BLaER1 (cell line): ENCODE data around the gene MTMR3.

Experiments
- H3K27ac ChIP-seq: shearing (Covaris generic); formaldehyde crosslinking; 2 replicates; pipeline ENCODE4 v1.8.1; 2022
- H3K27me3 ChIP-seq: shearing (Covaris generic); formaldehyde crosslinking; 2 replicates; pipeline ENCODE4 v1.8.1; 2022
- H3K36me3 ChIP-seq: shearing (Covaris generic); formaldehyde crosslinking; 2 replicates; pipeline ENCODE4 v1.8.1; 2022
- H3K4me1 ChIP-seq: shearing (Covaris generic); formaldehyde crosslinking; 2 replicates; pipeline ENCODE4 v1.8.1; 2022
- H3K4me2 ChIP-seq: shearing (Covaris generic); formaldehyde crosslinking; 2 replicates; pipeline ENCODE4 v1.8.1; 2022
- H3K4me3 ChIP-seq: shearing (Covaris generic); formaldehyde crosslinking; 2 replicates; pipeline ENCODE4 v1.8.1; 2022
- H3K9ac ChIP-seq: shearing (Covaris generic); formaldehyde crosslinking; 2 replicates; pipeline ENCODE4 v1.8.1; 2022
- H3K9me3 ChIP-seq: shearing (Covaris generic); formaldehyde crosslinking; 2 replicates; pipeline ENCODE4 v1.8.1; 2022
- H4K20me1 ChIP-seq: shearing (Covaris generic); formaldehyde crosslinking; 2 replicates; pipeline ENCODE4 v1.8.1; 2022
- Cebpa-rat ChIP-seq: shearing (Covaris generic); IDR thresholded peaks from 2 replicates; pipeline ENCODE4 v1.8.1; 2022

The MTMR3 gene

DNA sequence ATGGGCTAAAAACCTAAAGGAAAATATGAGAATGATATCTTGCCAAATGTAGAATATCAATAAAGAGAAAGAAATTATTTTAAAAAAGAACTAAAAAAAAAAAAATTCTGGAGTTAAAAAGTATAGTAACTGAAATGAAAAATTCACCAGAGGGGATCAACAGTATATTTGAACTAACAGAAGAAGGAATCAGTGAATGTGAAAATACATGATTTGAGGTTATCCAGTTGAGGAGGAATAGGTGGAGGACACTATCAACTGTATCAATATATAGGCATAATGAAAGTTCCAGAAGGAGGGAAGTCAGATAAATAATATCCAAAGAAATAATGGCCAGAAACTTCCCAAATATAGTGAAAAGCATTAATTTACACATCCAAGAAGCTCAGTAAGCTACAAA lies 181.2 kb downstream of the MTMR3 start:
- H3K4me3 ChIP-seq = no peak overlapping the region
- no peak for TF ChIP-seq Cebpa-rat
- H3K4me2 ChIP-seq = no peak overlapping the region
- H3K9ac ChIP-seq = no peak overlapping the region
- peaks cover 75% of the 10 kb centered on the region for H3K9me3 ChIP-seq
- H3K4me1 ChIP-seq = no peaks in the 10 kb centered on the region
- peaks cover 21% of the 10 kb centered on the region; the same call in 1 of the 2 replicates for H3K36me3 ChIP-seq
- no peaks in the 10 kb centered on the region for H4K20me1 ChIP-seq
- no peaks in the 10 kb centered on the region for H3K27me3 ChIP-seq
- no peak overlapping the region for H3K27ac ChIP-seq

DNA sequence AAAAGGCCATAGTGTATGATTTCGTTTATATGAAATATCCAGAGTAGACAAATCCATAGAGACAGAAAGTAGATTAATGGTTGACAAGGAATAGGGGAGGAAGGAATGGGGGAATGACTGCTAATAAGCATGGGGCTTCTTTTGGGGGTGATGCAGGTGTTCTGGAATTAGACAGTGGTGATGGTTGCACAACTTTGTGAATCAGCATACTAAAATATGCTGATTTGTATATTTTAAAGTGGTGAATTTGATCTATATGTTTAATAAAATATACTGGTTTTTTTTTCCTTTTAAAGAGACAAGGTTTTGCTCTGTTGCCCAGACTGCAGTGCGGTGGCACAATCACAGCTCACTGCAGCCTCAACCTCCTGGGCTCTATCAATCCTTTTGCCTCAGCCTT lies 190.8 kb downstream of the MTMR3 start:
- 0 out of 2 replicates have a peak, but pooled peaks cover 3% of the 10 kb centered on the region for H3K9me3 ChIP-seq
- TF ChIP-seq Cebpa-rat = no peak
- H3K4me3 ChIP-seq = no peak overlapping the region
- H3K27me3 ChIP-seq = no peaks in the 10 kb centered on the region
- no peak overlapping the region for H3K27ac ChIP-seq
- no peak overlapping the region for H3K9ac ChIP-seq
- H4K20me1 ChIP-seq = peaks cover 10% of the 10 kb centered on the region; the same call in 1 of the 2 replicates
- no peak overlapping the region for H3K4me2 ChIP-seq
- 0 out of 2 replicates have a peak, but pooled peaks cover 4% of the 10 kb centered on the region for H3K36me3 ChIP-seq
- H3K4me1 ChIP-seq = peaks cover 45% of the 10 kb centered on the region

DNA sequence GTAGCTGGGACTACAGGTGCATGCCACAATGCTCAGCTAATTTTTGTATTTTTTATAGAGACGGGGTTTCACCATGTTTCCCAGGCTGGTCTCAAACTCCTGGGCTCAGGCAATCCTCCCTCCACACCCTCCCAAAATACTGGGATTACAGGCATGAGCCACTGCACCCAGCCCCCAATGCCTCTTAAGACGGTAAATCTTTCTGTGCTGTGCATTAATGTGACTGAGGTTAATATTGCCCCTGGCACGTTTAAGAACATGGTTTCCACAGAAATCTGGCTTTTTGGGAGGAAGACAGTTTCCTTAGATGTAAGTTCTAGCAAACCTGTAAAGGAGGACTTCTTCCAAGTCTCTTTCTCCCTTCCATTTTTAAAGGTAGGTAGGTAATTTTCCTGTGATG lies 191.2 kb downstream of the MTMR3 start:
- no peak overlapping the region for H3K27ac ChIP-seq
- no peaks in the 10 kb centered on the region for H3K27me3 ChIP-seq
- H3K4me2 ChIP-seq = no peak overlapping the region
- 0 out of 2 replicates have a peak, but pooled peaks cover 4% of the 10 kb centered on the region for H3K36me3 ChIP-seq
- TF ChIP-seq Cebpa-rat = no peak
- H3K9me3 ChIP-seq = no peaks in the 10 kb centered on the region
- H3K4me1 ChIP-seq = peaks cover 49% of the 10 kb centered on the region
- no peak overlapping the region for H3K9ac ChIP-seq
- H3K4me3 ChIP-seq = no peak overlapping the region
- peaks cover 10% of the 10 kb centered on the region; the same call in 1 of the 2 replicates for H4K20me1 ChIP-seq

DNA sequence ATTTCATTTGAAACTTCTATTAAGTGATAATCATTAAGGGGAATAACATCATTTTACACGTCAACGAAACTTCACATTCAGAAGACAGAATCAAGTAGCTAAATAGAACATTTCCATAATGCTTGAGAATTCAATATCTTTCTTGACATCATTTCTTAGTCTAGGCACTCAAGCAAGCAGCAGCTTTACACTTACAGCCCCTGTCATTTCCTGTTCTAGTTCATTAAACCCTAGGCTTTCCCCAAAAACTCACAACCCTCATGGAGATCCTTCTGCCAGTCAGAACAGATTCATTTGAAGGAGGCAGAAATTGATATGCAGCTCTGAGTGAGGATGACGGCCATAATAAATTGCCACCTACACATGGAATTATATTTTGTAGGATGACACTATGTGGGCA lies 192.0 kb downstream of the MTMR3 start:
- Histone ChIP-seq H4K20me1 (peaks cover 10% of the 10 kb centered on the region; the same call in 1 of the 2 replicates), H3K9ac (no peak overlapping the region), H3K4me2 (peak overlapping the region; percentile 49), H3K9me3 (no peaks in the 10 kb centered on the region), H3K27me3 (no peaks in the 10 kb centered on the region), H3K4me1 (peaks cover 58% of the 10 kb centered on the region), H3K27ac (no peak overlapping the region), H3K36me3 (0 out of 2 replicates have a peak, but pooled peaks cover 4% of the 10 kb centered on the region), H3K4me3 (no peak overlapping the region)
- no peak for TF ChIP-seq Cebpa-rat

DNA sequence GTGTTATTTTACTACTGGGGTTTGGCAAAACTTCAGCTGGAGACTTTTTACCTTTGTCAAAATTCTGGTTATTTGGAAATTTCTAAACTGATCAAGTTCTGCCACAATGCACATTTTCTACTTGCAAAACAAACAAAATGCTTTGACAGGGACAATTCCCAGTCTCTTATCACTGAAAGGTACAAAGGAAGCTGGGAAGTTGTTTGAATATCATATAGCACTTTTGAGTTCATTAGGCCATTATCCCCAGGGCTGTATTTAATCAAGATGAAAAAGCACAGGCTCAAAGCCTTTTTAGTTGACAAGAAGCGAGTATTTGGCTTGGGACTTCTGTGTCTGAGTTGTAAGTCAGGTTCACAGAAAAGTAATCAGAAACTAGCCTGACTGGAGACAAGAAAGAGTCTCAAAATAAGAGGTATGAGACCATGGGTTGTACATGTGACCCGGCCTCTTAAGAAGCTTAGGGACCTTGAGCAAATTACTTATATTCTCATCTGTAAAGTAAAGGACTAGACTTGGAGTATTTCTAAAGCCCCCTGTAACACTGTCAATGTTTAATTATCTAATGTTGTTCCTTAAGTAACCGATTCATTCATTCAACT lies 194.4 kb downstream of the MTMR3 start:
- peak overlapping the region; percentile 88; the same call in 1 of the 2 replicates for H3K27ac ChIP-seq
- H3K4me1 ChIP-seq = peaks cover 69% of the 10 kb centered on the region
- no peak overlapping the region for H3K4me3 ChIP-seq
- no peaks in the 10 kb centered on the region for H3K27me3 ChIP-seq
- TF ChIP-seq Cebpa-rat = no peak
- peak overlapping the region; percentile 90 for H3K4me2 ChIP-seq
- no peak overlapping the region for H3K9ac ChIP-seq
- no peaks in the 10 kb centered on the region for H3K36me3 ChIP-seq
- H3K9me3 ChIP-seq = no peaks in the 10 kb centered on the region
- H4K20me1 ChIP-seq = peaks cover 10% of the 10 kb centered on the region; the same call in 1 of the 2 replicates

DNA sequence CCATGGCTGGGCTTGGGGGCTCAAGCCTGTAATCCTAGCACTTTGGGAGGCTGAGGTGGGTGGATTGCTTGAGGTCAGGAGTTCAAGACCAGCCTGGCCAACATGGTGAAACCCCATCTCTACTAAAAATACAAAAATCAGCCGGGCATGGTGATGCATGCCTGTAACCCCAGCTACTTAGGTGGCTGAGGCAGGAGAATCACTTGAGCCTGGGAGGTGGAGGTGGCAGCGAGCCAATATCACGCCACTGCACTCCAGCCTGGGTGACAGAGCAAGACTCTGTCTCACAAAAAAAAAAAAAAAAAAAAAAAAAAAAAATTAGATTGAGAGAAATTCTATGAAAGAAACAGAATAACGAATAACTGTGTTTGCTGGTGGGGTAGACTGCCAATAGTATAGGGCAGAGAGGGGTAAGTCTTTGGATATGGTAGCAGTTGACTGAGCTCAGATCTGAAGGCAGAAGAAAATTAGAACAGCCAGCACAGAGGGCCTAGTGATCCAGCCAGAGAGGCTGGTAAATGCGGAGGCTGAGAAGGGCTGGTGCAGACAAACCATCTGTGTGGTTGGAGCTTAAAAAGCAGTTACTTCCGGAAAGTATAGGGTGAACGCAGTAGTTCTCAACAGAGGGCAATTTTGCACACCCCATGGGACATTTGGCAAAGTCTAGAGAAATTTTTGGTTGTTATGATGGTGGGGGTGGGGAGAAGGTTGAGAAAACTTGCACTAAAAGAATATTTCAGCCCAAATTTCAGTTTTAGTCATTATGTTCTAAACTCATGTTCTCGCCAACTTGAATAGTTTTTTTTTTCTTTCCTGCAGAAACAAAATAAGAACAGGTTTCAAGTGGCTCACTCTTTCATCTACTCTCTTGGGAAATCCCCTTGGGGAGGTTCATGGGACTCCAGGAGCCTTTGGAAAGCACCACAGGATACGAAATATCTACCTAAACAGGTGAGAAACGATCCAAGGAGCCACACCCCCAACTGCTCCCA lies 195.6 kb downstream of the MTMR3 start:
- H4K20me1 ChIP-seq = peaks cover 10% of the 10 kb centered on the region; the same call in 1 of the 2 replicates
- peak overlapping the region; percentile 90 for H3K4me2 ChIP-seq
- H3K27ac ChIP-seq = peak overlapping the region; percentile 88
- peak overlapping the region; percentile 54; the same call in 1 of the 2 replicates for H3K9ac ChIP-seq
- no peaks in the 10 kb centered on the region for H3K36me3 ChIP-seq
- no peaks in the 10 kb centered on the region for H3K9me3 ChIP-seq
- no peak for TF ChIP-seq Cebpa-rat
- no peaks in the 10 kb centered on the region for H3K27me3 ChIP-seq
- peak overlapping the region; percentile 75 for H3K4me3 ChIP-seq
- peaks cover 69% of the 10 kb centered on the region for H3K4me1 ChIP-seq

DNA sequence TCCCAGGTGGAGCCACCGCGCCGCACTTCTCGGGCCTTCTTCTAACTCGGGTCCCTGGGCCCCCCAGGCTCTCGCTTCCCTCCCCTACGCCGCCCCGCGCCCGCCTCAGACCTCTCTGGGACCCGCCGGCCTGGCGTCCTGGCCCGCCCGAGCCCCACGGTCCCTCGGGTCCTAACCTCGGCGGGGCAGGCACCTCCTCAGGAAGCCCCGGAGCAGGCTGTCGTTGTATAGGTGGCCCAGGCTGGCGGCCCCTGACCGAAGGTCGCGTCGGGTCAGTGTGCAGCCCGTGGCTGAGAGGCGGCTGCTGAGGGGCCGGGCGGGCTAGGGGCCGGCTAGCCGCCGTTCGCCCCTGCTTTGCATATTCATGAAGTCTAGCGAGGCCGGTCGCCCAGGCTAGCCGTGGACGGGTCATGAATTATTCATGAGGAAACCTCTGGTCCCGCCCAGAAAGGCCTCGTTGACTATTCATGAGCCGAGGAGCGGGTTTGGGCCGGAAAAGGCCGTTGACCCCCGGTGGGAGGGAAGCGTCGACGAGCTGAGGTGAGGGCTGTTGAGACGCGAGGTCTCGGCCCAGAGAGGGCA lies 197.1 kb downstream of the MTMR3 start, which contains the start of gene HORMAD2:
HORMAD2 (plus strand) TSS at position 513 of the 582 bp plus-strand sequence. CDS start 13,489 bp downstream, outside the sequence.
- Histone ChIP-seq H3K9ac (peak within 1 kb of the TSS; percentile 81), H3K36me3 (no peaks in the 10 kb centered on the region), H3K9me3 (no peaks in the 10 kb centered on the region), H3K27ac (peak within 1 kb of the TSS; percentile 88), H4K20me1 (peaks cover 4% of the 10 kb centered on the region; the same call in 1 of the 2 replicates), H3K27me3 (no peaks in the 10 kb centered on the region), H3K4me1 (peaks cover 58% of the 10 kb centered on the region), H3K4me2 (peak within 1 kb of the TSS; percentile 90), H3K4me3 (peak within 1 kb of the TSS; percentile 75)
- no peak for TF ChIP-seq Cebpa-rat
